Endothelial cell of umbilical vein (primary cell): ENCODE data around the gene C10orf105. TPM values are rescaled to one million over a fixed set of nuclear protein-coding genes. Genes with fewer than 3 reads are reported as not detected.

ENCODE experiments used
- BruUV-seq: library from RNA; stranded (reverse); fragments of 400-500 nt; replicated peaks from 2 replicates; lab custom pipeline; 2021; lab: Mats Ljungman, UMichigan
- CTCF ChIA-PET: fragments of 300-600, 350-600 bp; sonication (Branson Sonifier 250); formaldehyde crosslinking; loops from one replicate; lab custom pipeline; 2021; ENCODE audit warnings: antibody characterized with exemption, inconsistent platforms; lab: Charles Lee
- POLR2A ChIA-PET: fragments of 300-600, 350-600 bp; sonication (Branson Sonifier 250); formaldehyde crosslinking; loops from one replicate; lab custom pipeline; 2021; ENCODE audit warnings: antibody characterized with exemption, inconsistent platforms; lab: Charles Lee
- DNase-seq: peaks from one replicate; pipeline ENCODE4 v3.0.0-alpha.2; 2011; ENCODE audit warnings: low read depth, low spot score
- FAIRE-seq: peaks from 2 replicates; lab custom pipeline; 2011; peaks lifted over from hg19 to GRCh38; lab: Jason Lieb, UNC
- H2AFZ ChIP-seq: 2 replicates; pipeline ENCODE4 v1.6.0; 2012; ENCODE audit warnings: low read depth, low read length, control low read depth, inconsistent platforms
- H3K27ac ChIP-seq: 2 replicates; pipeline ENCODE4 v1.5.1; 2011; ENCODE audit warnings: low read depth, mild to moderate bottlenecking, control low read depth, low read length, moderate library complexity; ENCODE audit not compliant: insufficient read depth
- H3K27me3 ChIP-seq, 2 experiments: 2 replicates each; pipeline versions ENCODE4 v1.6.0 to v1.6.1; 2011; ENCODE audit warnings: low read length in 2 of 2, mixed read lengths in 1 of 2; ENCODE audit not compliant: control insufficient read depth in 2 of 2, insufficient read depth in 2 of 2
- H3K36me3 ChIP-seq, 2 experiments: 2 replicates in 1 of 2; 3 replicates in 1 of 2; pipeline ENCODE4 v1.5.1; 2011; ENCODE audit warnings: low read length in 2 of 2, mild to moderate bottlenecking in 1 of 2, moderate library complexity in 1 of 2; ENCODE audit not compliant: control insufficient read depth in 2 of 2, insufficient read depth in 2 of 2; ENCODE audit errors: extremely low read depth in 1 of 2
- H3K4me1 ChIP-seq: 3 replicates; pipeline ENCODE4 v1.5.1; 2011; ENCODE audit warnings: mild to moderate bottlenecking, low read length; ENCODE audit not compliant: control insufficient read depth, insufficient read depth; ENCODE audit errors: extremely low read depth
- H3K4me2 ChIP-seq: 2 replicates; pipeline ENCODE4 v1.6.1; 2011; ENCODE audit warnings: low read length, control low read depth, mixed read lengths; ENCODE audit not compliant: insufficient read depth
- H3K4me3 ChIP-seq, 3 experiments: fragments of 200-600 bp in 1 of 3; sonication (generic), shearing (Covaris generic) in 1 of 3; replicated peaks in 1 of 3; 2 replicates each; pipeline ENCODE4 v1.5.1; 2011 to 2016; ENCODE audit warnings: control low read depth in 3 of 3, low read length in 3 of 3, mild to moderate bottlenecking in 2 of 3, inconsistent platforms in 1 of 3, low read depth in 1 of 3, moderate library complexity in 1 of 3; ENCODE audit not compliant: insufficient read depth in 1 of 3
- H3K79me2 ChIP-seq: 2 replicates; pipeline ENCODE4 v1.6.0; 2012; ENCODE audit warnings: low read length, inconsistent platforms; ENCODE audit not compliant: control insufficient read depth, insufficient read depth
- H3K9ac ChIP-seq: replicated peaks from 2 replicates; pipeline ENCODE3; 2011; ENCODE audit warnings: low read length, control low read depth; ENCODE audit not compliant: insufficient read depth; ENCODE audit errors: extremely low read depth
- H3K9me1 ChIP-seq: replicated peaks from 3 replicates; pipeline ENCODE4 v1.6.0; 2011; ENCODE audit warnings: mild to moderate bottlenecking, low read length; ENCODE audit not compliant: control insufficient read depth, insufficient read depth; ENCODE audit errors: extremely low read depth
- H3K9me3 ChIP-seq: replicated peaks from 2 replicates; pipeline ENCODE4 v1.5.1; 2012; ENCODE audit warnings: low read length, inconsistent platforms; ENCODE audit not compliant: control insufficient read depth, insufficient read depth
- H4K20me1 ChIP-seq: replicated peaks from 2 replicates; pipeline ENCODE3; 2011; ENCODE audit warnings: mild to moderate bottlenecking, low read length; ENCODE audit not compliant: control insufficient read depth, insufficient read depth; ENCODE audit errors: extremely low read depth
- EZH2 ChIP-seq: IDR thresholded peaks from 2 replicates; pipeline ENCODE4 v1.6.1; 2012; ENCODE audit warnings: borderline replicate concordance, low read depth, mild to moderate bottlenecking, moderate library complexity, low read length, inconsistent platforms; ENCODE audit not compliant: severe bottlenecking
- FOS ChIP-seq: IDR thresholded peaks from 2 replicates; pipeline ENCODE4 v1.6.1; 2011; ENCODE audit warnings: mild to moderate bottlenecking, low read length, moderate library complexity, borderline replicate concordance; ENCODE audit not compliant: insufficient read depth
- GATA2 ChIP-seq: IDR thresholded peaks from 2 replicates; pipeline ENCODE4 v1.7.0; 2011; ENCODE audit warnings: low read depth, mild to moderate bottlenecking, moderate library complexity, mixed read lengths, low read length; ENCODE audit not compliant: insufficient read length, insufficient read depth
- JUN ChIP-seq: IDR thresholded peaks from 2 replicates; pipeline ENCODE4 v1.6.1; 2011; ENCODE audit warnings: borderline replicate concordance, low read depth; ENCODE audit not compliant: insufficient read length, insufficient read depth
- MYC ChIP-seq: IDR thresholded peaks from one replicate; pipeline ENCODE4 v1.6.1; 2011; ENCODE audit warnings: mild to moderate bottlenecking, low read depth, low read length
- POLR2A ChIP-seq: IDR thresholded peaks from 2 replicates; pipeline ENCODE4 v1.6.1; 2012; ENCODE audit warnings: low read depth, mild to moderate bottlenecking, control low read depth, low read length
- POLR2AphosphoS5 ChIP-seq: IDR thresholded peaks from 2 replicates; pipeline ENCODE4 v1.6.1; 2012; ENCODE audit warnings: low read depth, mild to moderate bottlenecking, control low read depth, low read length, moderate library complexity; ENCODE audit not compliant: insufficient read depth
- dilution Hi-C: fragments of 300-500 bp; cut with MboI; formaldehyde crosslinking; loops from one replicate; pipeline ENCODE4 v1.15.0; 2019; ENCODE audit warnings: low sequenced_read_pairs; ENCODE audit not compliant: extremely low pct_ligation_motif_present
- intact Hi-C: fragments of 100-400 bp; cut with micrococcal nuclease; formaldehyde crosslinking; loops from one replicate; pipeline ENCODE4 v1.10.0; 2022
- polyA plus RNA-seq, 4 experiments: library from polyadenylated mRNA; depleted of rRNA in 3 of 4; stranded (reverse) in 3 of 4; unstranded in 1 of 4; fragments of >200 nt; gene quantifications; 2 replicates each; pipeline versions ENCODE4 v1.2.1 to v1.2.3, GENCODE V29; 2011 to 2012; ENCODE audit warnings: missing spikeins in 1 of 4
- total RNA-seq: library from RNA; stranded (reverse); gene quantifications from 2 replicates; pipeline ENCODE4 v1.2.3, GENCODE V29; 2021
- TF ChIP-seq, protein P1 (sequence below), 2 donors: IDR thresholded peaks; 1 replicate in 1 of 2; 2 replicates in 1 of 2; pipeline ENCODE4 v1.5.1; 2011; ENCODE audit warnings: low read length in 2 of 2, mild to moderate bottlenecking in 2 of 2, moderate library complexity in 2 of 2, control low read depth in 1 of 2, inconsistent platforms in 1 of 2, low read depth in 1 of 2; ENCODE audit not compliant: insufficient read depth in 1 of 2; ENCODE audit errors: extremely low read depth in 1 of 2
- TF ChIP-seq, protein P2 (sequence below): IDR thresholded peaks from 2 replicates; pipeline ENCODE4 v1.6.1; 2011; ENCODE audit not compliant: insufficient read depth, insufficient read length

C10orf105 gene
- total and polyA plus RNA-seq, 2 donors (not counting 3 experiments of a cell fraction or from before 2014, with no cell fraction given): not detected

DNA sequence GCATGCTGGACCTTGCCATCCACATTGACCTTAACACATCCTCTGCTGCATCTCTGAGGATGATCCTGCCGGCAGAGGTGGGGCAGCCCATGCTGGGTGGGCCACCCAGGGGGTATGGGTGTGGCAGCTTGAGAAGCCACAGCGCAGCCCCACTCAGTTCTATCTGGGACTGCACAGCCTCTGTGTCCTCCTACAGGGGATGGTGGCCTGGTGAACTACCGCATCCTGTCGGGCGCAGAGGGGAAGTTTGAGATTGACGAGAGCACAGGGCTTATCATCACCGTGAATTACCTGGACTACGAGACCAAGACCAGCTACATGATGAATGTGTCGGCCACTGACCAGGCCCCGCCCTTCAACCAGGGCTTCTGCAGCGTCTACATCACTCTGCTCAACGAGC is 12.2 kb upstream of the C10orf105 start:
- H3K9me3 ChIP-seq: no peaks in the 10 kb centered on the region
- no peak overlapping the region for H3K9ac ChIP-seq
- no peak overlapping the region for H3K4me2 ChIP-seq
- no peak overlapping the region for H3K4me3 ChIP-seq
- no peak for DNase-seq
- intact Hi-C loops (no loop called here), dilution Hi-C loops (no loop called here)
- H3K27ac ChIP-seq: no peak overlapping the region
- BruUV-seq: no TSS peak
- H3K4me1 ChIP-seq: no peaks in the 10 kb centered on the region
- no peaks in the 10 kb centered on the region for H3K79me2 ChIP-seq
- H3K36me3 ChIP-seq: no peaks in the 10 kb centered on the region
- FAIRE-seq: no peak
- TF ChIP-seq GATA2 (no peak), JUN (no peak), FOS (no peak), MYC (no peak)
- ChIA-PET CTCF (interaction anchor here (1.3 kb wide), 2 partner anchors 36 to 80 kb away, joined by 3 to 5 read pairs; no protein-coding TSS in a partner anchor), POLR2A (no interaction called here)
- no peaks in the 10 kb centered on the region for H3K9me1 ChIP-seq
- H2AFZ ChIP-seq: no peak overlapping the region
- H4K20me1 ChIP-seq: no peaks in the 10 kb centered on the region
- peaks cover 0 to 6% of the 10 kb centered on the region in 2 experiments for H3K27me3 ChIP-seq

DNA sequence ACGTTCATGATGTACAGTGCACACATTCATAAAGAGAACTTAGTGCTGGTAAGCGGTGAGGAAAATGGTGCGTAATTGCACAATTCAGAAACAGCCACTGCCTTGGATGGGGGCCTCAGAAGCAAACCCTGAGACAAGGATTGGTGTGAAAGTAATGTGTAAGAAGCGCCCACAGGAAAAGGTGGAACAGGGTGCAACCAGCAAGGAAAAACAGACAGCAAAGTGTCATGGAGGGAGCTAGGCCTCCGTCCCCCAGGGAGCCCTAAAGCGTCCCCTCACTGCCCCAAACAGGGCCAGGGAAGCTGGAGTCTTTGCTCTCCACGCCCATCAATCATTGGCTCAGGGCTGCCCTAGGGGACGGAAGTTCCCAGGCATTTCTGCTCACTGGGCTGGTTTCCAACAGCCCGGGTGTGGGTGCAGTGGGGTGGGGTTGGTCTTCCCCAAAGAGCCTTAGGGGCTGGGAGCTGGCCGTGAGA is 9.6 kb upstream of the C10orf105 start:
- Histone ChIP-seq H3K4me3 (no peak overlapping the region), H3K9me3 (no peaks in the 10 kb centered on the region), H3K9ac (no peak overlapping the region), H3K36me3 (no peaks in the 10 kb centered on the region), H2AFZ (no peak overlapping the region), H3K9me1 (no peaks in the 10 kb centered on the region), H3K4me1 (peaks cover 3% of the 10 kb centered on the region), H3K27me3 (peaks cover 0 to 6% of the 10 kb centered on the region in 2 experiments), H3K4me2 (no peak overlapping the region), H3K27ac (no peak overlapping the region), H3K79me2 (no peaks in the 10 kb centered on the region), H4K20me1 (no peaks in the 10 kb centered on the region)
- dilution Hi-C loops (no loop called here), intact Hi-C loops (loop anchor here (5.0 to 10.0 kb wide), 2 partner anchors 78 to 166 kb away; no protein-coding TSS in a partner anchor)
- FAIRE-seq: no peak
- no peak for DNase-seq
- CTCF ChIA-PET: interaction anchor here (1.3 kb wide), 1 partner anchor 44 kb away, joined by 6 read pairs; the partner anchor contains the start of gene VSIR
- TF ChIP-seq, protein P1, sequence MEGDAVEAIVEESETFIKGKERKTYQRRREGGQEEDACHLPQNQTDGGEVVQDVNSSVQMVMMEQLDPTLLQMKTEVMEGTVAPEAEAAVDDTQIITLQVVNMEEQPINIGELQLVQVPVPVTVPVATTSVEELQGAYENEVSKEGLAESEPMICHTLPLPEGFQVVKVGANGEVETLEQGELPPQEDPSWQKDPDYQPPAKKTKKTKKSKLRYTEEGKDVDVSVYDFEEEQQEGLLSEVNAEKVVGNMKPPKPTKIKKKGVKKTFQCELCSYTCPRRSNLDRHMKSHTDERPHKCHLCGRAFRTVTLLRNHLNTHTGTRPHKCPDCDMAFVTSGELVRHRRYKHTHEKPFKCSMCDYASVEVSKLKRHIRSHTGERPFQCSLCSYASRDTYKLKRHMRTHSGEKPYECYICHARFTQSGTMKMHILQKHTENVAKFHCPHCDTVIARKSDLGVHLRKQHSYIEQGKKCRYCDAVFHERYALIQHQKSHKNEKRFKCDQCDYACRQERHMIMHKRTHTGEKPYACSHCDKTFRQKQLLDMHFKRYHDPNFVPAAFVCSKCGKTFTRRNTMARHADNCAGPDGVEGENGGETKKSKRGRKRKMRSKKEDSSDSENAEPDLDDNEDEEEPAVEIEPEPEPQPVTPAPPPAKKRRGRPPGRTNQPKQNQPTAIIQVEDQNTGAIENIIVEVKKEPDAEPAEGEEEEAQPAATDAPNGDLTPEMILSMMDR (IDR thresholded peaks at IDR 0.05; ENCODE audit: extremely low read depth in 1 of 2, insufficient read depth in 1 of 2, low read depth in 1 of 2, low read length in 2 of 2): no peak
- TF ChIP-seq JUN: no peak
- TF ChIP-seq, protein P2, sequence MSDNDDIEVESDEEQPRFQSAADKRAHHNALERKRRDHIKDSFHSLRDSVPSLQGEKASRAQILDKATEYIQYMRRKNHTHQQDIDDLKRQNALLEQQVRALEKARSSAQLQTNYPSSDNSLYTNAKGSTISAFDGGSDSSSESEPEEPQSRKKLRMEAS: no peak
- TF ChIP-seq EZH2: no peak
- TF ChIP-seq GATA2: no peak
- TF ChIP-seq POLR2A: no peak
- TF ChIP-seq MYC: no peak
- TF ChIP-seq POLR2AphosphoS5: no peak
- TF ChIP-seq FOS: no peak
- BruUV-seq: no TSS peak
- POLR2A ChIA-PET: no interaction called here
